WTC11 (cell line): ENCODE measurements around the gene ZFP91.

Experiments
- AFF4 ChIP-seq: sonication (generic); formaldehyde crosslinking; IDR thresholded peaks from 2 replicates; pipeline ENCODE4 v1.8.1; 2023; ENCODE audit warnings: mild to moderate bottlenecking, missing genetic modification reagents, borderline replicate concordance
- CTCF ChIP-seq: fragments of 200-600 bp; IDR thresholded peaks from 2 replicates; pipeline ENCODE4 v1.8.0; 2022; ENCODE audit warnings: antibody characterized with exemption
- MAX ChIP-seq: sonication (generic); formaldehyde crosslinking; IDR thresholded peaks from 2 replicates; pipeline ENCODE4 v1.8.0; 2022; ENCODE audit warnings: mild to moderate bottlenecking, missing genetic modification reagents
- NR3C1 ChIP-seq: sonication (generic); formaldehyde crosslinking; conservative IDR thresholded peaks from 2 replicates; pipeline ENCODE4 v1.8.1; 2023; ENCODE audit warnings: low read depth, mild to moderate bottlenecking, missing genetic modification reagents
- SMAD3 ChIP-seq: sonication (generic); formaldehyde crosslinking; IDR thresholded peaks from 2 replicates; pipeline ENCODE4 v1.8.0; 2022; ENCODE audit warnings: missing genetic modification reagents, mild to moderate bottlenecking, borderline replicate concordance
- SP1 ChIP-seq: sonication (generic); formaldehyde crosslinking; conservative IDR thresholded peaks from 2 replicates; pipeline ENCODE4 v1.8.1; 2022; ENCODE audit warnings: missing genetic modification reagents
- USF2 ChIP-seq: sonication (generic); formaldehyde crosslinking; IDR thresholded peaks from 2 replicates; pipeline ENCODE4 v1.8.1; 2023; ENCODE audit warnings: mild to moderate bottlenecking, missing genetic modification reagents, moderate library complexity
- ZBTB43 ChIP-seq: sonication (generic); formaldehyde crosslinking; IDR thresholded peaks from 2 replicates; pipeline ENCODE4 v1.8.1; 2023; ENCODE audit warnings: mild to moderate bottlenecking, missing genetic modification reagents
- ZNF121 ChIP-seq: sonication (generic); formaldehyde crosslinking; IDR thresholded peaks from 2 replicates; pipeline ENCODE4 v1.8.0; 2023; ENCODE audit warnings: missing genetic modification reagents

- TF ChIP-seq CTCF (no peak), AFF4 (CRISPR knock-in tag) (no peak), SP1 (no peak), USF2 (CRISPR knock-in tag) (no peak), SMAD3 (CRISPR knock-in tag) (no peak), ZNF121 (CRISPR knock-in tag) (no peak), MAX (CRISPR knock-in tag) (no peak), ZBTB43 (CRISPR knock-in tag) (no peak), NR3C1 (CRISPR knock-in tag) (no peak)
Observed at GRCh38 chr11:58577555-58578135, 1.2 kb upstream of the ZFP91 start.
